ENCODE measurements around the gene ATXN7L2.
"Not testable (repeated sequence)": the region's sequence is repeated elsewhere in the genome, so short reads cannot be mapped to it uniquely, and the experiment has no call there.

ATXN7L2 gene, protein sequence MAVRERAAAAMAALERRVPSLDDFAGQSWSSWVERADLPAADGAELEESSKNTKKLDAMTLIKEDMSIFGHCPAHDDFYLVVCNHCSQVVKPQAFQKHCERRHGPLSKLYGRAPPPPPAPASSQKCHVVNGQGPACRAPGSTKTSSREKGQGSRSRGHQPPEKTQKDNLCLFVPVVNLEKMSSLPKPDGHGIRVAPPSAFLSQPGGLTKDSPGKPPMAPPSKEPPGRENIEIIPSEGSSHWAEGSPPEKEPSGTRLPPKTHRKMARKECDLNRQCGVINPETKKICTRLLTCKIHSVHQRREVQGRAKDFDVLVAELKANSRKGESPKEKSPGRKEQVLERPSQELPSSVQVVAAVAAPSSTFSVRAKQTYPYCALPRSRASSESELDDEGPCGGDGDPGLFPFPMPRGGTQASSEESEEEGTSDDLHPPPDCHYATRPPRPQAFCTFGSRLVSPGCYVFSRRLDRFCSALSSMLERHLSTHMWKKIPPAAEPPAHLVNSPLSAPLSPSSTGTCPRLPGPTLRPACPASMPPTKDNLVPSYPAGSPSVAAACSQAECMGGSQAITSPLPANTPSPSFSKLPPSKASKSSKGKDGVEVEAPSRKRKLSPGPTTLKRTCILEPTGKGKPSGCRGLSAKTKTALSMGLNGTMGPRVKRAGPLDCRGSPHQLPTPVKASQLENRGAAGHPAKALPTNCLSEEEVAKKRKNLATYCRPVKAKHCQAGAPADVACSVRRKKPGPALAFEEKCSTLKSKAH

DNA sequence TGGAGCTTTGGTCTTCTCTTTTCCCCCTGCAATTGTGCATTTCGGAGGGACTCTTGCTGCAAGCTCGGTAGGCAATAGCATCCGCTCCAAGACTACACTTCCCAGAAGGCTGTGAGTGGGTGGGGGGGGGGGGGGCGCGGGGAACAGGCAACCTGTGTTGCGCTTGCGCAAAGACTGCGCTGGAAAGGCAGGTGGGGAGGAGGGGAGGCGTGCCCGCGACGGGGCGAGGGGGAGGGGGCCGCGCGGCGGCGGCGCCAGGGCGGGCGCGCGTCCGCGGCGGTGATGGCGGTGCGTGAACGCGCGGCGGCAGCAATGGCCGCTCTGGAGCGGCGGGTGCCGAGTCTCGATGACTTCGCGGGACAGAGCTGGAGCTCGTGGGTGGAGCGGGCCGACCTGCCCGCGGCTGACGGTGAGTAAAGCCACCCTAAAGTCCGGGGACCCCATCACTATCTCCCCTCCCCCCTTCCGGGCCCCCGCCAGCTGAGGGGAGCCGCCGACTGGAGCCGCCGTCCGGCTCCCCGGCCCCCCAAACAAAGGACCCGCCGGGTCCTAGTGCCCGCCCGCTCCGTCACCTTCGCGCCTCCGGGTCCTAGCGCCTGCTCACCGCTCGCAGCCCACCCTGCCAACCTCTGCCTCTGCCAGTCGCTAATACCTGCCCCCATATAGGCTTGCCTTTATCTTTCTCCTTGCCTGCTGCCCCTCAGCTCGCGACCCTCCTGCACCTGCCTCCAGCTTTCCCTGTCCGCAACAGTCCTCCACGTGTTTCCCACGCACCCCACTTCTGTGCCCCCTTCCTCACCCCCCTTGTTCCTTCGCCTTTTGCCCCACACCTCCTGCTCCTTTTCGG is at the start of gene ATXN7L2:
Gene ATXN7L2, plus strand, starts transcription at position 234 of the 847 bp plus-strand sequence. Its CDS starts 49 bp downstream, at position 283.
- DNase-seq (ENCODE audit: extremely low read depth in 1 of 2, low read depth in 1 of 2): peak; percentile 82 to 85

DNA sequence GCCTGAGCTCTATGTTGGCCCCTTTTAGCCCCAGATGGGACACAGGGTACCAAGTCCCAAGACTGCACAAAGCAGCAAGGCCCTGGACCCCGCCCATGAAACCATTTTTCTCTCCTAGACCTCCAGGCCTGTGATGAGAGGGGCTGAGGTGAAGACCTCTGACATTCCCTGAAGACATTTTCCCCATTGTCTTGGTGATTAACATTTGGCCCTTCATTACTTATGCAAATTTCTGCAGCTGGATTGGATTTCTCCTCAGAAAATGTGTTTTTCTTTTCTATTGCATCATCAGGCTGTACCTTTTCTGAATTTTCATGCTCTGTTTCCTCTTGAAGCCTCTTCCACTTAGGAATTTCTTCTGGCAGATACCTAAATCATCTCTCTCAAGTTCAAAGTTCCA is 49.2 kb upstream of the ATXN7L2 start:
- DNase-seq (ENCODE audit: extremely low read depth in 1 of 2, low read depth in 1 of 2): no peak

DNA sequence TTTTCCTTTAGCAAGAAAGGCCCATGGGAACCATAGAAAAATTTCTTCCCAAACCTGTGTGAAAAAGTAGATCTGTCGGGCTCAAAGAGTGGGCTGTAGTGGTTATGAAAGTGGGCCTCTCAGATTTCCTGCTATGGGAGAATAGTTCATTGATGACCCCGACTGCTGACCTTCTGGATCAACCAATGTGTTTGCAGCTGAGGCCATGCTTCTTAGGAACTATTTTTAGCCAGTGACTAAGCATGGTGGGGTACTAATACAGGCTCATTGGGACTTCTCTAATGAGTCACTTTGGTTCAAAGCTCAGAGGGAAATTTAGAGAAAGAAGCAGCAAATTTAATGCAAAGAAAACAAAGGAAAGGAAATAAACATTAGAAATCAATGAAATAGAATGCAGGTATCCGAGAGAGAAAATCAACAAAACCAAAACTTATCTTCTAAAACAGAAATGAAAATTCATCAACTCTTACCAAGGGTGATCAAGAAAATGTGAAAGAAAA is 44.9 kb upstream of the ATXN7L2 start:
- DNase-seq (ENCODE audit: extremely low read depth in 1 of 2, low read depth in 1 of 2): no peak

DNA sequence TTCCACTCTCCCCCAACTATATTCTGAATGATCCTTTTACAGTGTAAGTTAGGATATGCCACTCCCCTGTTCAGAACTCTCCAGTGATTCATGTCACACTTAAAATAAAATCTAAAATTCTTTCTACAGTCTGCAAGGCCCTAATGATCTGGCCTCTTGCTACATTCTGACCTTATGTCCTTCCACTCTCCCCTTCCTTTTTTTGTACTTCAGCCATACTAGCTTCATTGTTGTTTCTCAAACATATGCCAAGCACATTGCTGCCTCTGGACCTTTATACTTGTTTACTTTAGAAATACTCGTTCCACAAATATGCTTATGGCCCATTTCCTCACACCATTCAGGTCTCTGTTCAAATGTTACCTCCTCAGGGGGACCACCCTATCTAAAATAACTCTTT is 42.6 kb upstream of the ATXN7L2 start:
- DNase-seq (ENCODE audit: extremely low read depth in 1 of 2, low read depth in 1 of 2): no peak

DNA sequence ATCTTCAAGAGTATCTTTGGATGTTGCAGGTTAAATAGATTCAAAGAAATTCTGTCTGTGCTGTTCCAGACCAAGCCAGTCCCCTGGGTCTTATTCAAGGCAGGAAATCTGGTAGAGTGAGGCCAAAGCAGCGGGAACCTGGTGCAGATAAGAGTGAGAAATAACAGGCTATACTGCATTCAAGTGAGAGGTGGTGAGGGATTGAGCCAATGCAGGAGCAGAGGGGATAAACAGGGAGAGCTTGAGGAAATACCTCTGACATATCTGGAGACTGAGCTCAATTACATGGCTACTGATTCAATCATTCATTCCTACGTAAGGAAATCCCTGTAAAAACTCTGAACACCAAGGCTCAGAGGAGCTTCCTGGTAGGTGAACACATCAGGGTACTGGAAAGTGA is 40.2 kb upstream of the ATXN7L2 start:
- DNase-seq (ENCODE audit: extremely low read depth in 1 of 2, low read depth in 1 of 2): no peak

DNA sequence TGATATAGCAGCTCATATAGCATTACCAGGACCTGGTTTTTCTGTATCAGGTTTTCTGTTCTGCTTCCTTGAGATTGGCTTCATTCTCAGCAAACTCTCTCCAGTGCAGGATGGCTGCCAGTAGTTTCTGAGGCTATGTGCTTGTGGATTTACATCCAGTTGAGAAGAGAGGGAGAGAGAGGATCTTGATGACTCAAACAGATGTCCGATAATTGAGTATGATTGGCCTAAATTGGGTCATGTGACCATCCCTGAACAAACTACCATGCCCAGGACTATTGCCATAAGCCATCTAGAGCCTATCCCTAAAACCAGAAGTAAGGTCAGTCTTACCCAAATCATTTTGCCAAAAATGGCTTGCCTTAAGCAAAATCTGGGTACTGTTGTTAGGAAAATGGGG is 39.4 kb upstream of the ATXN7L2 start:
- DNase-seq (ENCODE audit: extremely low read depth in 1 of 2, low read depth in 1 of 2): no peak

DNA sequence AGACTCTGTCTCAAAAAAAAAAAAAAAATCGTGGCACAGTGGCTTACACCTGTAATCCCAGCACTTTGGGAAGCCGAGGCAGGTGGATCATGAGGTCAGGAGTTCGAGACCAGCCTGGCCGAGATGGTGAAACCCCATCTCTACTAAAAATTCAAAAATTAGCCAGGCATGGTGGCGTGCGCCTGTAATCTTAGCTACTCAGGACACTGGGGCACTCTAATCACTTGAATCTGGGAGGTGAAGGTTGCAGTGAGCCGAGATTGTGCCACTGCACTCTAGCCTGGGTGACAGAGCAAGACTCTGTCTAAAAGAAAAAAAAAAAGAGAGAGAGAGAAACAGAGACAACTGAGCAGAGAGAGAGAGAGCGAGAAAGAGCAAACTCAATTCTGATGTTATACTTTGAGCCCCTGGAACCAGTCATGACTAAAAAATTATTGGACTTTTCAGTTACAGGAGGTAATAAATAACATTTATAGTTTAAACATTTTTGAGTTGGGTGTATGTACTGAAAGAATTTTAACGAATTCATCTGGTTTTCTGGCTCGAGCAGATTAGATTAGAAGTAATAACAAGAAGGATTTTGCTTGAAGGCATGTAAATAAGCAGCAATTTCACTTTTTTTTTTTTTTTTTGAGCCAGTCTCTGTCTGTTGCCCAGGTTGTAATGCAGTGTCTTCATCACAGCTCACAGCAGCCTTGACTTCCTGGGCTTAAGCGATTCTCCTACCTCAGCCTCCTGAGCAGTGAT is 37.6 kb upstream of the ATXN7L2 start:
- not testable (repeated sequence) for DNase-seq (ENCODE audit: extremely low read depth in 1 of 2, low read depth in 1 of 2)

DNA sequence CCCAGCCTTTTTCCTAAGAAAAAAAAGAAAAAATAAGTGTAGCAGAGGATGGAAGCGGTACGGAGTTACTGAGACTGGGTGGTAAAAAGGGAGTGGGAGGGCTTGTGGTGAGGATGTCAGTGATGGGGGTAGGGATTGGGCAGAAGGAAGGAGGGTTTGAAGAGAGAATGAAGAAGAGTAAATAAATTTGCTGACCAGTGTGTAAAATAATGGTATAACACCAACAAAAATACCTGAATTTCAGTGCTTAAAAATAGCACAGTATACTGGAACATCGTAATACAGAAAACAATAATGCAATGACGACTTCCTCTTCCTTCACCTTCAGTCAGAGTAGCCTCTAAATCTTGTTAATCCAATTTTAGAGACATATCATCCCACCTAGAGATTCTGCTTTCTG is 36.2 kb upstream of the ATXN7L2 start:
- no peak for DNase-seq (ENCODE audit: extremely low read depth in 1 of 2, low read depth in 1 of 2)

DNA sequence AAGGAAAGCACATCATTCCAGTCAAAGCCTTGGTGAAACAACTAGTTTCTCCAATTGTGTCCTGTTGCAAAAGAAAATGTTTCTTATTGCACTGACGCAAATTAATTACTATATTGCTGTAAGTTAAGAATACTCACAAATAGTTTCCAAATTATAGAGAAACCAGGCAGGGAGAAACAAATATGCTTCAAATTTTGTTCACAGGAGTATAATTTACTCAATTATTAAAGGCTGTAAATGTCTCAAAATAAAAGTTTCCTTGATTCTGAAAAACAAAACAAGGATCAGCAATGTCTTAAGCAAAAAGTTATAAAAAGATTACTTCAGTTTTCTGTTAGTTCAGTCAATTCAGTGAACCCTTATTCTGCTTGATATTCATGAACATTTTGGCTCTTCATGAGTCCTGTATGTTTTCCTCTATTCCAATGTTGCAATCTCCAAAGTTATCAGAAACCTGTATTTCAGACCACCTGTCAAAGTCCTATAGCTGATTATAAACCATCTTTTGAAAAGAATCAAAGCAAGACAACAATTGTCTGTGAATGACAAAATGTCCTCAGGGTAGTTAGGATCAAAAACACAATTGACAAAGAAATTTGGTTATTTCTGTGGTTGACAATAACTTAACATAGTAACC is 29.1 kb upstream of the ATXN7L2 start:
- DNase-seq (ENCODE audit: extremely low read depth in 1 of 2, low read depth in 1 of 2): no peak

DNA sequence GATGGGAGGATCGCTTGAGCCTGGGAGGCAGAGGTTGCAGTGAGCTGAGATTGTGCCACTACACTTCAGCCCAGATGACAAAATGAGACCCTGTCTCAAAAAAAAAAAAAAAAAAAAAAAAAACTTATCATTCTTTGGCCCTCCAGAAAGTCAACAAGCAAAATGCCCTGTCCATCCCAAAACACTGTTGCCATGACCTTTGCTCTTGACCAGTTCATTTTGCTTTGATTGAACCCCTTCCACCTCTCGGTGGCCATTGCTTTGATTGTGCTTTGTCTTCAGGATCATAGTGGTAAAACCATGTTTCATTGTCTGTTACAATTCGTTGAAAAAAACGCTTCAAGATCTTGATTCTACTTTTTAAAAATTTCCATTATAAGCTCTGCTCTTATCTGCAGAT is 25.9 kb upstream of the ATXN7L2 start:
- no peak for DNase-seq (ENCODE audit: extremely low read depth in 1 of 2, low read depth in 1 of 2)

DNA sequence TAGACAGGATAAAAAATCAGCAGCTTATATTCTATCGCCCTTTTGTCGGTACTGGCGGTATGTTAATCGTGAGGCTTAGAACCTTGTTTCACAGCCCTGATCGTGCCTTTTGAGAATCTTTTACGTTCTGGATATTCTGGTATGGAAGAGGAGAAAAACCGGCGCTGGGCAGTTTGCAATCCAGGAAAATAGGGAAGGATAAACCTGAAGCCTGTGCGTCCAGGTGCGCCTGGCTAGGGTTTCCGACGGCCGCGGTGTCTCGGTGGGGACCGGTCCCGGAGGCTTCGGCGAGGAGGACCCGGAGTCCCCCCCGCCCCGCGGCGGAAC is 17.6 kb upstream of the ATXN7L2 start:
- DNase-seq (ENCODE audit: extremely low read depth in 1 of 2, low read depth in 1 of 2): no peak

DNA sequence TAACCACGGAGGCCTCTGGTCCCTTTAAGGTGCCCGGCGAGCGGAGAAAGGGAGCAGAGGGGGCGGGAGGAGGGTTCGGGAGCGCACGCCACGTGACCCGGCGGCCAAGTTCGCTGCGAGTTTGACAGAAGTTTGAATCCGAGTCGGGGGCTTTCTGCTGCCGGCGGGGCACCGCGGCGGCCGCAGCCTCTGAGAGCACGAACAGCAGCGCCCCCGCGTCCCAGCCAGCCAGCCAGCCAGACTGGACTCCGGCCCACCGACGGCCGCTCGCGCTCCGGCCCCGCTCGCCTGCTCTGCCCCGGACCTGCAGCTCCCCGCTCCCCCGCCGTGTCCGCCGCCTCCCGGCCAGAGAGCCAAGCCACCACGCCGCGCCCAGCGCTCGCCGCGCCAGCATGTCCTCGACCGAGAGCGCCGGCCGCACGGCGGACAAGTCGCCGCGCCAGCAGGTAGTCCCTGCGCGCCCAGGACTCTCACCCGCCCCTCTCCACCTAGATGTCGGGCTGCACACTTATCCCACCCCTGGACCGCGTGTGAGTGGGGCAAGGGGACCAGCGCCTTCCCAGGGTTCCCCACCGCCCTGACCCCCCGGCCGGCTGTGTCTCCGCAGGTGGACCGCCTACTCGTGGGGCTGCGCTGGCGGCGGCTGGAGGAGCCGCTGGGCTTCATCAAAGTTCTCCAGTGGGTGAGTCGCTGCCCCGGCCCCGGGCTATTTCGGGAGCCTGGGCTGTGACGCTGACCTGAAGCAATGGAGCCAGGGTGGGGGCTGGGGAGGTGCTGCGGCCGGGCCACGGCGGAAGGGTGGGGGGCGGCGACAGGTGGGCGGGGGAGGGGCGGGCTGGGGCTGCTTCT is 17.0 kb upstream of the ATXN7L2 start, which contains the start of gene SYPL2:
Gene SYPL2, plus strand, starts transcription at position 95 of the 849 bp plus-strand sequence. Its CDS starts 298 bp downstream, at position 393.
- DNase-seq (ENCODE audit: extremely low read depth in 1 of 2, low read depth in 1 of 2): no peak

DNA sequence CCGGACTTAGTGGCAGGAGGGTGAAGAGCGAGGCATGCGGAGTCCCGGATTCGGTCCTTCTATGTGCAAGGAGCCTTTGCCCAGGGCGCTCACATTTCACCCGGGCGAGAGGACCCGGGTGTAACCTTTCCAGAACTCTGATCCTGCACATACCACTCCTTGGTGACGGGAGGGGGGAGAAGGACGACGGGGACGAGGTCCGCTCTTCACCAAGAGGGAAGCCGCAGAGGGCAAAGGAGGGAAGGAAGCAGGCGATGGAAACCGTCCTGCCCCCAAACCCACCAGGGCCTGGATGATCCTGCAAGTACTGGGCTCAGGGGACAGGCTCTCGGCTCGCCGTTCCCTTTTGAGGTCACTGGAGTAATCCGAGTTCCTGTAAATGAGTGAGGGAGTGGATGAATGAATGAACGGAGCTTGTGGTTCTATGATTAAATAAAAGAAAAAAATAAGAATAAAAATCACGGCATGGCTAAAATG is 16.4 kb upstream of the ATXN7L2 start:
- no peak for DNase-seq (ENCODE audit: extremely low read depth in 1 of 2, low read depth in 1 of 2)

DNA sequence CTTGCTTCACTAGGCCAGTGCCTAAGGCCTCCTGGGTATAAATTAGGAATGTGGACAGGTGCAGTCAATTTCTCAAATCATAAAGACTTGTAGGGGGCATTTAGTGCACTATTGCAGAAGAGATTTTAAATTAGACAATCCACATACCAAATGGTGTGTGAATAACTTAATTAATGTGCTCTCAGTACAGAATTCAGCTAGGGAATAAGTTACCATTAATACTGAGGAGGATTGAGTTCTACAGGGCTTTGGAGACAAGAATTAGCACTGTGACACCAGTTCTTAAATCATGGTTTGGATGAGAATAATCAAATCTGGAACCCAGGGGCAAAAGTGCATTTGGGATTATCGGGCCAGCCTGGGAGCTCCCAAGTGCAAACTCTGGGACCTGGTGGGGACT is 15.6 kb upstream of the ATXN7L2 start:
- DNase-seq (ENCODE audit: extremely low read depth in 1 of 2, low read depth in 1 of 2): no peak

DNA sequence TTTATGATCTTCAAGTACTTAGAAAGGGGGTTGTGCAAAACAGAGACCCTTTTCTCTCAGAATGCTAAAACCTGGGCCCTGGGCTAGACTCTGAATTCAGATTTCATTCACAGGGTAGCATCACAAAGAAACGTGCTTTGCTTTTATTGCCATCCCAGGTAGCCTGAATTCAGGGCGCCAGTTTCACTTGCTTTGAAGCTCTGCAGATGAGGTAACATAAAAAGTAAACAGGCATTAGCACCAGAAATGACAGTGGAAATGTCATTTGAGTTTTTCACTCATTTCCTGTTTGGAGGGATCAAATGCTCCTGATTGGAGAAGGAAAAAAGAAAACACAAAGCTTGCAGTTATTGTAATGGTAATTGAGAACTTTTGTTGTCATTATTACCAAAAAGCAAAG is 14.8 kb upstream of the ATXN7L2 start:
- no peak for DNase-seq (ENCODE audit: extremely low read depth in 1 of 2, low read depth in 1 of 2)

DNA sequence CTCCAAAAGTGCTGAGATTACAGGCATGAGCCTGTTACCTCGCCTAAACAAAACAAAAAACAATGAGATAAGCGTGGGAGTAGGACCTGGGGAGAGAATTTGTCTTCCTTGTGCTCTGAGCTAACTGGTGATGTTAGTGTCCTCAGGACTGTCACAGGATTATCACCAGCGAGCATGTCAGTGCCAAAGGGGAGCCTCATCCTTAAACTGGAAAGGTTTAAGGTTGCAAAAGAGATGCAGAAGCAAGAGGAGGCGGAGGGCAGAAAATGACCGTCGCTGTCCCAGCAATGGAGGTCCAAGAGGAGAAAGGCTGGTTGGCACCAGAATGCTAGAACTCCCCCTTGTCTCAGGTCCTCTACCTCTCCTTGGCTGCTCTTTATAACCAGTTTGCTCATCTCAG is 13.5 kb upstream of the ATXN7L2 start:
- DNase-seq (ENCODE audit: extremely low read depth in 1 of 2, low read depth in 1 of 2): no peak

DNA sequence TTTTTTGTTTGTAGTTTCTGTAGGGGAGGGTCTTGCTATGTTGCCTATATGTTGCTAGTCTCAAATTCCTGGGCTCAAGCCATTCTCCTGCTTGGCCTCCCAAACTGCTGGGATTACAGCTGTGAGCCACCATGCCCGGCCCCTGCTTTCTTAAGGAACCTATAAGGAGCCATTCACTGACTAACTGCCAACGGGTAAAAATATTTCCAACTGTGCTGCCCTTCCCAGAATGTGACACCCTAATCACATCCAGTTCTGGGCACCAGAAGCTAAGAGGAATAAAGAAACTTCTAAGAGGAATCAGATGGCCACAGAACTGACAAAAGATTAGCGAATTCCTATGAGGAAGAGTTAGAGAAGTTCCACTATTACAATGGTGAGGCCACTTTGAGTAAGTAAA is 10.9 kb upstream of the ATXN7L2 start:
- no peak for DNase-seq (ENCODE audit: extremely low read depth in 1 of 2, low read depth in 1 of 2)

DNA sequence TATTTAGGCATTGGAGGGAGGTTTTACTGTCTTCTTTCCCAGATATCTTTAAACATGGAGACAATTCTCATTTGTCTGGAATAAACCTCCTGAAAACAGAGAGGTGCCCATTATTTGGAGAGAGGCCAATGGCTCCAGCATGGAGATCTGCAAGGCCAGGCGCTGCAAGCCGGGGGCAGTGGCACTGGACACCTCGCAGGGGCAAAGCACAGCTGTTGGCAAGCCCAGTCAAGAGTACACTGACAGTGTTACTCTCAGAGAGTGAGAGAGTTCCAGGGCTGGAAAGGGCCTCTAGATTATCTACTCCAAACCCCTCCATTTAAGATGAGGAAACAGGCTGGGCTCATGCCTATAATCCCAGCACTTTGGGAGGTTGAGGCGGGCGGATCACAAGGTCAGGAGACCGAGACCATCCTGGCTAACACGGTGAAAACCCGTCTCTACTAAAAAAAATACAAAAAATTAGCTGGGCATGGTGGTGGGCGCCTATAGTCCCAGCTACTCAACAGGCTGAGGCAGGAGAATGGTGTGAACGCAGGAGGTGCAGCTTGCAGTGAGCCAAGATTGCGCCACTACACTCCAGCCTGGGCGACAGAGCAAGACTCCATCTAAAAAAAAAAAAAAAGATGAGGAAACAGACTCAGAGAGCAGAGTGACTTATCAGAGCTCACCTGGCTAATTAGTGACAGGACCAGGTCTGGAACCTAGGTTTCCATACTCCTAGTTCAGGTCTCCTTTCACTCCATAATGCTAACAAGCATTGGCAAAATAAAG is 10.2 kb upstream of the ATXN7L2 start:
- not testable (repeated sequence) for DNase-seq (ENCODE audit: extremely low read depth in 1 of 2, low read depth in 1 of 2)
